GM21390 (cell line): ENCODE measurements around the gene UQCRC1.

Experiments used
- ATAC-seq: cut with Tn5 transposase; IDR thresholded peaks from one replicate; pipeline ENCODE4 v1.9.1; 2021; ENCODE audit not compliant: unreplicated experiment

The UQCRC1 gene

GRCh38 chr3:48609088-48610005 is at the start of gene UQCRC1:
Gene UQCRC1 (minus strand): TSS chr3:48609646. CDS start chr3:48609620, 26 bp downstream.
- peak; percentile 96 for ATAC-seq

DNA sequence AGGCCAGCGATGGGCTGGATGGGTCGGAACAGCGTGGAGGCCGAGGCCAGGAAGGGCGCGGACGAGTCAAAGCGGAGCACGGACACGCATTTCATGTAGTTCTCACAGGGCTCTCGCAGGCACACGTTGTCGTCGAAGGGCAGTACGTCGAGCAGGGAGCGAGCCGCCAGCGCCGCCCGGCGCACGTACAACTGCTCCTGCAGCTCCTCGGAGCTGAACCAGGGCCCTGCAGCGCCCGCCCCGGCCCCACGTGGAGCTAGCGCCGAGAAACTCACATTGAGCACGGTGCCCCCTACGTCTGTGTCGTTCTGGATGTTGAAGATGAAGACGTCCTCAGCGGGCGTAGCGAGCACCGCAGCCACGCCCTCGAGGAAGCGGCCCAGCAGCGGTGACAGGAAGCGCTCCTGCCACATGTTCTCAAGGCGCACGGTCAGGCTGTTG is 47.4 kb upstream of the UQCRC1 start:
- no peak for ATAC-seq

DNA sequence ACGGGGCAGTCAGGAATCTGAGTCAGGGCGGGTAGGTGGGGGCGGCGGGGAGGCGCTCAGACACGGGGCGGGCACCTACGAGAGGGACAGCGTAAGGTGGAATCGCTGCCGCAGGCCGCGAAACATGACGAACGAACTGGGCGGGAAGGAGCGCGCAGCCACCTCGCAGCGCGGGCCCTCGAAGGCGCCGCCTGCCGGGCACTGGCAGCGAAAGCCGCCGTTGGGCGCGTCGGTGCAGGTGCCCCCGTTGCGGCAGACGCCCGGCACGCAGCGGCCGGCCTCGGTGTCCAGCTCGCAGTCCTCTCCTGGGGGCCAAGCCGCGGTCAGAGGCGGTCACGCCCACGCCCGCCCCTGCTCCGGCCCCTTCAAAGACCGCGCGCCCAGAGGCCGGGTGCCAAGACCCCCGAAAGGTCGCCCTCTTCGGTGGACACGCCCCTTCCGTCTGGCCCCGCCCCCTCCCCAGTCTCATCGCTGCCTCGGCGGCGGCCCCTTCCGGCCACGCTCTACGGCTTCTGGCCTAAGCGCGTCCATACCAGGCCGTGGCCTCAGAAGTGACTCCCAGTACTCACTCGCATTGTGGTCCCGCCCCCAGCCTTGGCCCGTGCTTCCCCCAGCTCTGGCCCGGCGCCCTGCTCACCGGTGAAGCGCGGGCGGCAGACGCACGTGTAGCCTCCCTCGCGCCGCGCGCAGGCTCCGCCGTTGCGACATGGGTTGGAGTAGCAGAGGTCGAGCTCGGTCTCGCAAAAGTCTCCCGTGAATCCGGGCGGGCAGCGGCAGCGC is 46.8 kb upstream of the UQCRC1 start:
- peak; percentile 42 for ATAC-seq

- ATAC-seq: no peak
These were observed 46.2 kb upstream of the UQCRC1 start for GRCh38 chr3:48655606-48656005.

GRCh38 chr3:48655063-48655462 is 45.6 kb upstream of the UQCRC1 start:
- ATAC-seq: no peak

GRCh38 chr3:48652923-48653715 is 43.7 kb upstream of the UQCRC1 start:
- no peak for ATAC-seq

DNA sequence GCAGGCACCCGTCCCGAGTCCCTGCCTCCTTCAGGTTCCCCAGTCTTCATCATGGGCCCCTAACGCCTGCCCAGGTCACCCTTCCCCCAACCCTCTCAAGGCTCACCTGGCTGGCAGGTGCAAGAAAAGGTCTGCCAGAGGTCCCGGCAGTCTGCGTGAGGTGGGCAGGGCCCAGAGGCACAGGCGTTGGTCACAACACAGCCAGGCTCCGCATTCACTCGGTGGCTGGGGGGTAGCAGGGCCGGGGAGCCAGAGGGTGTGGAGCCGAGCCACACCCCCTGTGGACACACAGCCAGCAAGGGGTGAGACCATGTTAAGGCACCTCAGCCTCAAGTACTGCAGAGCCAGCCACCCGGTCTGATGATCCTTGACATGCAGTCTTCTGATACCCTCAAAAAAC is 42.3 kb upstream of the UQCRC1 start:
- ATAC-seq: no peak

DNA sequence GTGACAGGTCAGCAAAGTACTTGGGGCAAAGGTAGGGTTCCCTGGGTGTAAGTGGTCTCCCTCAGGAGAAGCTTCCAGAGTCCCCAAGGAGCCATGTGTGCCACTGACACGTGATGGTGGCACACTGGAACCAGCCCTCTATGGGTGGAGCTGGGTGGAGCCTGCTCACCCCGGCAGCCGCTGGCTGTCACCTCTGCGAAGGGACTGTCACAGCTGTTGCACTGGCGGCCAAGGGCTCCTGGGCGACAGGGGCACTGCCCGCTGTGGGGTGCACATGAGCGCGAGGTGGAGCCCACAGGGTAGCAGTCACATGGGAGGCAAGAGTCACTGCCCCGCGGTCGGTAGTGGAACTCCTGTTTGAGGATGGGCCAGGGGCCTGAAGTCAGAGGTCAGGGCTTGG is 41.3 kb upstream of the UQCRC1 start:
- no peak for ATAC-seq

- no peak for ATAC-seq
These were observed 38.9 kb upstream of the UQCRC1 start for GRCh38 chr3:48648188-48648850.

GRCh38 chr3:48647714-48648113 is 38.3 kb upstream of the UQCRC1 start:
- no peak for ATAC-seq

DNA sequence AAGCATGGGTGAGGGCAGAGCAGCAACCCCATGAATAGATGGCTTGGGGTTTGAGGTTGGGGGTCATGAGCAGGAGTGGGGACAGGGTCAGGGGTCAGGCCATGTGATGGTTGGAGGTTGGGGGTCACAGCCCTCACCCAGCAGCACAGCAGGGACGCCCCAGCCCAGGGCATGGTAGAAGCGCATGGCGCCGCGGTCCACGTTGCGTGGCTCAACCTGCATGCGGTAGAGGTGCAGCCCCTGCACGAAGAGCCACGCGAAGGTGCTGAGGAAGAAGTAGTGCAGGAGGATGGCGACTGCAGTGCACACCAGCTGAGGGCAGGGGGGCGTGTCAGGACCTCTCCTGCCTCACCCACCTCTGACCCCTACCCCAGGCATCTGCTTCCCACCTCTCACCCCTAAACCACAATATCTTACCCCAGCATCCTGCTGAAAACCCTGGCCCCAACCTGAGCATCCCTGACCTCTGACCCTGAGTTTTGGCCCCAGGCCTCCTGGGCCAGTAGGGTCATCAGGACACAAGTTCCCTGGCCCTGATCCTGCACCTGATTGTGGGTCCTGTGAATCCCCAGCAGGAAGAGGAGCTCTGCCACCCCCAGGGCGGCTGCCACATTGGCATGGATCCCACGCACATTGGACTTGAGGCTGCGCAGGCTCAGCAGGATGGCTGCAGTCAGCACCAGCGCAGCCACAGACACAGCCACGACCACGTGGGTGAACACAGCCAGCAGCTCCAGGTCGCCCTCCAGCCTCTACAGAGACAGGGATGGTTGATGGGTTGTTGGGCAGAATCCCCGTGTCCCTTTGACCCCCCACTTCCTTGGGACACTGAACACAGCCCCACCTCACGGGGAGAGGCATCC is 35.7 kb upstream of the UQCRC1 start:
- ATAC-seq: no peak

DNA sequence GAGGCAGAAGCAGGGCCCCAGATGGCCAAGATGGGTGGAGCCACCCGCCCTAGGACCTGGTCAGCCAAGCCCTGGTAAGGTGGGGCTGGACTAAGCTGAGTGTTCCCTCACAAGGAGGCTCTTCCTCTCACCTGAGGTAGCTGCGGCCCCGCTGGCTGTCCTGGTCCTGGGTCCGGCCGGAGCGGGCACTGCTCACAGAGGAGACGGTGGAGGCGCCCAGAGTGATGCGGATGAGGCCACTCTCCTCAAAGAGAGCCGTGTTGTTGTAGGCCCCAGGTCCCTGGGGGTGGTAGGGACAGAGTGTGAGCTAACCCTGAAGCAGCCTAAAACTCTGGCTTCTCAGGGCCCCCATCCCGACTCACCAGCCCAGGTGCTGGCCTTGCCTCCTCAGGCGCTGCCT is 33.2 kb upstream of the UQCRC1 start:
- ATAC-seq: no peak

DNA sequence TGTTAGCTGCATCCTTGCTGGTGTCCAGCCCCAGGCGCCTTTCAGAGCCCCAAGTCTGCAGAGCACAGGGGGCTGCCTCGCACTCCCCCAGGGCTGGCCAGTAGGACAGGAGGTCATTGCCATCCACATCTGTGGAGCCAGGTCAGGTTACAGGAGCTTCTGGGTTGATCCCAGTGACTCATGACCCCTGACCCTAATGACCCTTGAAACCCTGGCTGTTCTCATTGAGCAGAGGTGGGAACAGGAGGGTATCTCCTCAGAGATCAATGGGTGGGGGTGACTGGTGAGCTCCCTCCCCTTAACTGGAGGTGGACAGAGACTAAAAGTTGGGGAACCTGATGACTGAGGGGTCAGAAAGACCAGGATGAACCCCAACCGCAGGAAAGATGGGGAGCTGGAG is 31.9 kb upstream of the UQCRC1 start:
- ATAC-seq: no peak

DNA sequence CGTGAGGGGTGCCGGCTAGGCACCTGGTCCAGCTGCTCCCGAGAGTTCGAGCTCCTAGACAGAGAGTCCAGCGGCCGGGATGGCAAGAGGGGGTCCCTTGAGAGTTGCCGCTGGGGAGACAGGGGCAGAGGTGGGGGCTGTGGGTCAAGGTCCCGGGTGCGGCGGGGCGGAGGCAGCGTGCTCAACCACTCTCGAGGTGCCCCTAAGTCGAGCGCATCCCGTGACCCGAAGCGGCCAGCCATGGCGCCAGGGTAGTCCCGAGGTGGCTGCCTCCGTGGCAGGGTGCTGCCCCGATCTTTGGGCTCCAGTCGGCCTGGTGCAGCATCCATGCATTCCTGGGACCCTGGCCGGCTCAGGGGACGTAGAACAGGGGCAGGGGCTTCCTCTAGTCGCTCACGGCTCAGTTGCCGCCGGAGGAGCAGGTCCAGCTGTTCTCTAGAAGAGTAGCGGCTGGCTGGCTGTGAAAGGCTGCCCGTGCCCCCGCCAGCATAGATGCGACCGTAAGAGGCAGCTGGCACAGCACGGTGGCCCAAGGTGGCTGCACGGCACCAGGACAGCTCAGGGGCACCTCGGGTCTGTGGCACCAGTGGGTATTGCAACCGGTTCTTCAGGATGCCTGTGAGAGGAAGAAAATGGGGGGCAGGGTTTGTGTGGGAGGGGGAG is 30.6 kb upstream of the UQCRC1 start:
- ATAC-seq: no peak

DNA sequence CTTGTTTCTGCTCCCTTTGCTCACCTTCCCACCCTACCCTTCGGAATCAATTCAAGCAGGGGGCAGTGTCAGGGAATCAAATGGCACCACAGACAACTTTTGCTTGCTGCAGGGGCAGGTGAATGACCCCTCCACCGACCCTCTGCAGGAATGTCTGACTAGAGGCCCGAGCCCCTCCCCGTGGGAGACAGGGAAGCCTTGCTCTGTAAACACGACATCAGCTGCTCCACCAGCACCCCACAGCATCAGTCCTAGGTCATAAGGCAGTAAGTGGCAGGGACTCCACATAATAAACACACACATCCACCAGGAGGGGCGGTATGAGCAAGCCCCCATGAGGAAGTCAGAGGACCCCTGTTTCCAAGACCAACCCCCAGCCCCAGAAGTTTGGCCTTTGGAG is 27.9 kb upstream of the UQCRC1 start:
- no peak for ATAC-seq

DNA sequence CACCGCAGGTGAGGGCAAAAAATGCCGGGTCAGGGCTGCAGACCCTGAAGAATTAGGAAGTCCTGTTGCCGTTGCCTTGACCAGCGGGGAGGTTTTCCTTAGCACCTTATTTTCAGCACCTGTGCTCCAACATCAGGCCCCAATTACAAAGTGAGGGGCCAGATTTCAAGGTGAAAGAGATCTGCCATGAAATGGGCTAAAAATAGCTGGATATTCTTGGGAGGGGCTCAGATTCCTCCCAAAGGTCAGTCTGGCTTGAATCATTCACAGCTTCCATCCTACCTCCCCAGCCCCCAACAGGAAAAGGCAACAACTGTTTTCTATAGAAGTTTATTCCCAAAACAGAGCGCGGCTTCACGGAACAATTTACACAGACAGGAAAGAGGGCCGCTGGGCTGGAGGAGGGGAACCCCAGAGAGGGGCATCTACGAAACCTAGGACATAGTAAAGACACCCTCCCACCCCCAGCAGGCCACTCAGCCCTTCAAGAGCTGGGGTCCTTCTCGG is 26.8 kb upstream of the UQCRC1 start:
- ATAC-seq: no peak

DNA sequence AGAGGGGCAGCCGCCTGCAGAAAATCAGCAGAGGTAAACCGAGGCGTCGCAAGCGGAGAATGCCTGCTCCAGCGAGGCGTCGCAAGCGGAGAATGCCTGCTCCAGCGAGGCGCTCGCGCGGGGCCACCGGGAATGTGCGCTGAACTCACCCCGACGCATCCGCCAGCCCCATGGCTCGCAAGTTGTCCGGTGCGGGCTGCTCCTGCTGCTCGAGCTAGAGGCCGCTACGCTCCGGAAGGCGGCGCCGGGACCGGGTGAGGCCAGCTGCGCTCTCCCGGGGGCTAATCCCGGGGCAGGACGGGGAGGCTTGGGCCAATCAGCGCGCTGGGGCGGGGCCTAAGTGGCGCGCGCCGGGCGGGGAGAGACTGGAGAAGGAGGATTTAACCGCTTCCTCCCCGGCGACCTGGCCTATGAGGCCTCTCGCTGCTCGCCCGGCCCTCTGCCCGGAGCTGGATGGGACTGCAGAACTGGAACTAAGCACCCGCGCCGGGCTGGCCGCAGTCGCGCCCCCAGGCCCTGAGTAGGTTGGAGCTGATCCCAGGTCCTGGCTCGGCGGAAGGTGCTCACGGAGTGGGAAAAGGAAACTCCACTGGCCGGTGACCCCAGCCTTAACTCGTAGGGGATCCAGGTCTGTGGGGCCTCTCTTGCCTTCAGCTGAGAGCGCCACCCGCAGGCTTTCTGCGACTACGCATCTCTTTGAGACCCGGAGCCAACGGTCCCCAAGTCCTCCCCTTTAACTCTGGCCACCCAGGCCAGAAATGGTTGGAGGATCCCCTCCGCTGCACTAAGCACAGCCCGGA is 26.0 kb upstream of the UQCRC1 start, which contains the start of gene SLC26A6:
SLC26A6 (minus strand) TSS at position 240 of the 800 bp plus-strand sequence; CDS start at position 172, 68 bp downstream.
- ATAC-seq: peak; percentile 85

DNA sequence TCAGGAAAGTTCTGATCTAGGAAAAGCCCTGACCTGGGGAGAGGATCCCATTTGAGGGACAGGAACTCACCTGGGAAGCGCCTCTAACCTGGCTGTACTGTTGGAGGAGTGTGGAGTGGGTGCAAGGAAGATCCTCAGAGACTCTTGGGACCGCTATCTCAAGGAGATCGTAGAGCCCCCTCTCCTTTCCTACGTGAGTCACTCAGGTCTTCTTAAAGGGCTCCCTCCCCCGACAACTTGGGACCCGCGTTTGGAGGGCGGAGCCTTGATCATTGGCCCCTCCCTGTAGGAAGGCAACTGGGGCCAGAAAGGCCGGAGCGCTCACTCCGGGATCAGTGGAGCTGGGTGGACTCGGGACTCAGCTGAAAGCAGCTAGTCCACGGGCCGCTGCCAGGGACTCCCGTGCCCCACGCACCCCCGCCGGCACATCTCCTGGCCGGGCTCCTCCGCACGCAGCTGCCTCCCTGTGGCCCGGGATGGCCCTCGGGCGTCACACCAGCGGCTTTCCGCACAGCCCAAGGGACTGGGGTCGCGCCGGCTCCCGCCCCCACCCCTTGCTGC is 25.3 kb upstream of the UQCRC1 start:
- peak; percentile 15 for ATAC-seq
